Measurements from ENCODE around the gene DCK.
A peak's percentile ranks its signal among the peaks of the same experiment; 100 is the strongest.
"Not testable (repeated sequence)": the region's sequence is repeated elsewhere in the genome, so short reads cannot be mapped to it uniquely, and the experiment has no call there.

The DCK gene

DNA sequence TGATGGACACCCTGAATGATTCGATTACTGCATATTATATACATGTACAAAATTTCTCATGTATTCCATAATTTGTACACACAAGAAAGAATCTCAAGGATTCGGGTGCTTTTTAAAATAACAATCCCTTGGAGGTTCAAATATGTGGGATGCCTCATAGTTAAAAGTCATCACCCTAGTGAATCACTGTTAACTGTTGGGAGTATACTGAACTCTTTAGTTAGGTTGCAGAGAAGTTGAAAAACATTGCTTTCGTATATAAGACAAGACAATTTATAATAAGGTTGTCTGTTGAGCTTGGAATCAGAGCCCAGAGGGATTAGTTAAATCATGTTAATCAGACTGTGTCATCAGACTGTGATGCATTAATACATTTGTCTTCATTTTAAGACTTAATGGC, 15.6 kb downstream of the DCK start:
- TF ChIP-seq, protein P1, sequence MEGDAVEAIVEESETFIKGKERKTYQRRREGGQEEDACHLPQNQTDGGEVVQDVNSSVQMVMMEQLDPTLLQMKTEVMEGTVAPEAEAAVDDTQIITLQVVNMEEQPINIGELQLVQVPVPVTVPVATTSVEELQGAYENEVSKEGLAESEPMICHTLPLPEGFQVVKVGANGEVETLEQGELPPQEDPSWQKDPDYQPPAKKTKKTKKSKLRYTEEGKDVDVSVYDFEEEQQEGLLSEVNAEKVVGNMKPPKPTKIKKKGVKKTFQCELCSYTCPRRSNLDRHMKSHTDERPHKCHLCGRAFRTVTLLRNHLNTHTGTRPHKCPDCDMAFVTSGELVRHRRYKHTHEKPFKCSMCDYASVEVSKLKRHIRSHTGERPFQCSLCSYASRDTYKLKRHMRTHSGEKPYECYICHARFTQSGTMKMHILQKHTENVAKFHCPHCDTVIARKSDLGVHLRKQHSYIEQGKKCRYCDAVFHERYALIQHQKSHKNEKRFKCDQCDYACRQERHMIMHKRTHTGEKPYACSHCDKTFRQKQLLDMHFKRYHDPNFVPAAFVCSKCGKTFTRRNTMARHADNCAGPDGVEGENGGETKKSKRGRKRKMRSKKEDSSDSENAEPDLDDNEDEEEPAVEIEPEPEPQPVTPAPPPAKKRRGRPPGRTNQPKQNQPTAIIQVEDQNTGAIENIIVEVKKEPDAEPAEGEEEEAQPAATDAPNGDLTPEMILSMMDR (IDR thresholded peaks at IDR 0.05): no peak
- no peaks in the 10 kb centered on the region for H3K36me3 ChIP-seq
- no peaks in the 10 kb centered on the region for H3K4me1 ChIP-seq
- no peaks in the 10 kb centered on the region for H3K27me3 ChIP-seq
- DNase-seq: no peak
- no peaks in the 10 kb centered on the region for H3K9me3 ChIP-seq
- no peak overlapping the region for H3K27ac ChIP-seq
- no peak overlapping the region for H3K4me3 ChIP-seq
- intact Hi-C loops (cut with DNase I; ENCODE audit: low total_unique reads): no loop called here

DNA sequence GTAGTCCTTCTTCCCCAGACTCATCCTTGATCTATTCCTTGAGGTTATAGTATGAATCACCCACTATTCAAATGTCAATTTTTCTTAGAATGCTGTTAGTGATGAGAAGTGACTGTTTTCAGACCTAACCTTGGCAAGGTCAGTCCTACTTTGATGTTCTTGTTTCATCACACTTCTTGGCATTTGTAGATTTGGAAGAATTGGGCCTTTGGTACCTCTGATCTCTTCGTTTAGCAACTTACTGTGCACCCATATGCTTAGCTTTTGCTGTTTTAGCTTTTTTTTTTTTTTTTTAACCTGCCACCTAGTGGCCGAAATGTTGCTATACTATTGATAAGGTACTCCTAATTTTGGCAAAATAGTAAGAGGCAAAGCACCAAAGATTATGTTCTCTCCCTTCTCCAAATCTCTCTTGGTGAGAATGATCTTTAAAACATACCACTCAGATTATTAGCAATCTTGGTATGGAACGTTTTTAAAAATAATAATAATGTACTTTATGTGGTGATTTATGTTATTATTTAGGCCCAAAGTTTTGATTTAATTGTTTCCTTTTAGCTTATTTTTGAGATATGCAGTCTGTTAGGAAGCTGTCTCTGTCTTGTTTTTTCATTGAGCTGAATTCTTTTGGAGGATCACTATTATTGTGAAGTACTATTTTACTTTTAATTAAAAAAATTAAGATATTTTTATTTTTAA, 16.6 kb downstream of the DCK start:
- Histone ChIP-seq H3K27ac (no peak overlapping the region), H3K4me3 (no peak overlapping the region), H3K27me3 (no peaks in the 10 kb centered on the region), H3K36me3 (no peaks in the 10 kb centered on the region), H3K9me3 (no peaks in the 10 kb centered on the region), H3K4me1 (no peaks in the 10 kb centered on the region)
- DNase-seq: no peak
- TF ChIP-seq, protein P1 (IDR thresholded peaks at IDR 0.05): peak; percentile 43 to 54
- intact Hi-C loops (cut with DNase I; ENCODE audit: low total_unique reads): no loop called here

DNA sequence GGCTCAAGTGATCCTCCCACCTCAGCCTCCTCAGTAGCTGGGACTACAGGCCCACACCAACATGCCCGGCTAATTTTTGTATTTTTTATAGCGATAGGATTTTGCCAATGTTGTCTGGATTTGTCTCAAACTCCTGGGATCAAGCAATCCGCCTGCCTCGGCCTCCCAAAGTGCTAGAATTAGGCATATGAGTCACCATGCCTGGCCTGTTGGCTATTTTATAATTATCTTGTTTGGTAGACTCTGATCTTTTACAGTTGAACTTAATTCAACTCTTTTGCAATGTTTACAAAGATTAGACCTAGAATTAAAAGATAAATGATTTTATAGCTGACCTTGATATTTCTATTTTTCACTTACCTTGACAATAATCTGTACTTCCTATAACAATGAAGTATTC, 18.0 kb downstream of the DCK start:
- TF ChIP-seq, protein P1 (IDR thresholded peaks at IDR 0.05): no peak
- Histone ChIP-seq H3K36me3 (no peaks in the 10 kb centered on the region), H3K4me3 (no peak overlapping the region), H3K4me1 (no peaks in the 10 kb centered on the region), H3K27ac (no peak overlapping the region), H3K27me3 (no peaks in the 10 kb centered on the region), H3K9me3 (no peaks in the 10 kb centered on the region)
- intact Hi-C loops (cut with DNase I; ENCODE audit: low total_unique reads): no loop called here
- no peak for DNase-seq

DNA sequence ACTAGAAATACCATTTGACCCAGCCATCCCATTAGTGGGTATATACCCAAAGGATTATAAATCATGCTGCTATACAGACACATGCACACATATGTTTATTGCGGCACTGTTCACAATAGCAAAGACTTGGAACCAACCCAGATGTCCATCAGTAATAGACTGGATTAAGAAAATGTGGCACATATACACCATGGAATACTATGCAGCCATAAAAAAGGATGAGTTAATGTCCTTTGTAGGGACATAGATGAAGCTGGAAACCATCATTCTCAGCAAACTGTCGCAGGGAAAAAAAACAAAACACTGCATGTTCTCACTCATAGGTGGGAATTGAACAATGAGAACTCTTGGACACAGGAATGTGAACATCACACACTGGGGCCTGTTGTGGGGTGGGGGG, 23.9 kb downstream of the DCK start:
- H3K4me1 ChIP-seq; intact Hi-C loops (cut with DNase I; ENCODE audit: low total_unique reads); H3K36me3 ChIP-seq; H3K9me3 ChIP-seq; H3K27ac ChIP-seq; H3K4me3 ChIP-seq; H3K27me3 ChIP-seq; DNase-seq: not testable (repeated sequence)

DNA sequence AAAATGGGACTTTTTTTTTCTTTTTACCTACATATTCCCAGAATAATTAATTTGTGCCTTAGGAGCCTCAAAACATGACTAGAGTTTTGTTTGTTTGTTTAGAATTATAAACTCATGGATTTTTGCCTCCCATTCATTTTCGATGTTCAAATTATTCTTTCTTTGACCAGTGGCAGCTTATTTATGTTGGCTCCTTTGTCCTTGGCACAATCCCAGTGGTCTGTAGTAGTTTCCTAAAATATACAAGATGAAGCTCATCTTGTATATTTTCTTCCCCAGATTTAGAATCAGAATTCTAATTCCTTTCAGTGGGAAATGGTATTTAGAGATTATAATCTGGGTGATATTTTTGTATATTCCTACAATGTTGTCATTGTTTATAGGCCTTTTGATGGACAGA, 27.2 kb downstream of the DCK start:
- no peak overlapping the region for H3K27ac ChIP-seq
- TF ChIP-seq, protein P1 (IDR thresholded peaks at IDR 0.05): no peak
- H3K27me3 ChIP-seq: no peaks in the 10 kb centered on the region
- no peak for DNase-seq
- H3K36me3 ChIP-seq: peaks cover 0 to 11% (median 0%) of the 10 kb centered on the region in 3 donors
- intact Hi-C loops (cut with DNase I; ENCODE audit: low total_unique reads): no loop called here
- H3K4me1 ChIP-seq: peaks cover 0 to 10% (median 0%) of the 10 kb centered on the region in 4 donors
- no peaks in the 10 kb centered on the region for H3K9me3 ChIP-seq
- H3K4me3 ChIP-seq: no peak overlapping the region

DNA sequence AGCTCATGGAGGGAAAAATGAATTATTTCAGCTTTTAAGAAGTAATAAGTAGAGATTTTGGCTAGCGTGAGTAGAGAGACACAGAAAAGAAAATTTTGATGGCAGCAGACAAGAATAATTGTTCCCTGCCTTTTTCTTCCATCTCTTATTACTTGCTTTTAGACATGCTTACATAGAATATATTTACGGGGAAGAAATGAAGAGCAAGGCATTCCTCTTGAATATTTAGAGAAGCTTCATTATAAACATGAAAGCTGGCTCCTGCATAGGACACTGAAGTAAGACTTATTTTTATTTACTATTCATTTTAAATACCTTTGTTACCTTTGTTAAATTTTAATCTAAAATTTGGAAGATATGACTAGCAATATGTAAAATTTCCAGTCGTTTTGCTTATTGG, 32.2 kb downstream of the DCK start:
- no peak overlapping the region for H3K4me3 ChIP-seq
- peaks cover 0 to 13% (median 0%) of the 10 kb centered on the region in 4 donors for H3K4me1 ChIP-seq
- TF ChIP-seq, protein P1 (IDR thresholded peaks at IDR 0.05): no peak
- no peak overlapping the region for H3K27ac ChIP-seq
- peaks cover 0 to 18% (median 12%) of the 10 kb centered on the region in 3 donors for H3K36me3 ChIP-seq
- no peak for DNase-seq
- intact Hi-C loops (cut with DNase I; ENCODE audit: low total_unique reads): no loop called here
- no peaks in the 10 kb centered on the region for H3K9me3 ChIP-seq
- no peaks in the 10 kb centered on the region for H3K27me3 ChIP-seq

Measured in tibial artery (tissue), 4 donors.